HG03469 (cell line): ENCODE results near the gene SH2D2A.

Experiments
- ATAC-seq: cut with Tn5 transposase; IDR thresholded peaks from one replicate; pipeline ENCODE4 v1.9.1; 2021; ENCODE audit warnings: mild to moderate bottlenecking, moderate library complexity, moderate number of reproducible peaks; ENCODE audit not compliant: unreplicated experiment

Gene SH2D2A

DNA sequence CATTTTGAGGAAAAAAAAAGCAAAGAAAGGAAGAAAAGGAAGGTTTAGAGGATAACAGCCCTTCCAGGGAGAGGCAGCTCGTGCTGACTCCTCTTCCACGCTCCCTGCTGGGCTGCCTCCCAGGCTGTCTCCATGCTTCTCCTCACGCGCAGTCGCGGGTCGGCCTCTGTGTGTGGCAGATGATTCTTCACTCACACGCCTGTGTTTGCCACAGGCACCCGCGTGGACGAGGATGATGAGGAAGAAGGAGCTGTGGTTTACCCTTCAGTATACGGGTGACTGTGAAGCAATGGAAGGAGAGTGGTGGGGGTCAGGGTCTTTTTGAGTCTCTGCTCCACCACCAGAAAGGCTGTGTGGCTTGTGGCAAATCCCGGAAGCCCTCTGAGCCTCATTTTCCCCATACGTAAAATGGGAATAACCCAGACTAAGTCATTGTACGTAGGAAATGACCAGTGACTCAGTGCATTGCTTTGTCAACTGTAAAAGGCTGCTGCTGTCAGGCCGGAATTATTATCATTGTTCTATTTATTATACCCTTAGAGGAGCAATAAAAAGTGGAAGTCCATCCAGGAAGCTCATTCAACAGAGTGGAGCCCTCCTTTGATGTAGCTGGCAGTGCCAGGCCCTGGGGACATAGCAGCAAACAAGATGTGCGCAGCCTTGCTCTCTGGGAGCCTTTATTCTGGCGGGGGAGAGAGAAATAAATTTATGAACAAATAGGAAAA is 11.9 kb upstream of the SH2D2A start:
- ATAC-seq = no peak

- no peak for ATAC-seq
Observed at GRCh38 chr1:156826630-156827029, 10.0 kb upstream of the SH2D2A start.

DNA sequence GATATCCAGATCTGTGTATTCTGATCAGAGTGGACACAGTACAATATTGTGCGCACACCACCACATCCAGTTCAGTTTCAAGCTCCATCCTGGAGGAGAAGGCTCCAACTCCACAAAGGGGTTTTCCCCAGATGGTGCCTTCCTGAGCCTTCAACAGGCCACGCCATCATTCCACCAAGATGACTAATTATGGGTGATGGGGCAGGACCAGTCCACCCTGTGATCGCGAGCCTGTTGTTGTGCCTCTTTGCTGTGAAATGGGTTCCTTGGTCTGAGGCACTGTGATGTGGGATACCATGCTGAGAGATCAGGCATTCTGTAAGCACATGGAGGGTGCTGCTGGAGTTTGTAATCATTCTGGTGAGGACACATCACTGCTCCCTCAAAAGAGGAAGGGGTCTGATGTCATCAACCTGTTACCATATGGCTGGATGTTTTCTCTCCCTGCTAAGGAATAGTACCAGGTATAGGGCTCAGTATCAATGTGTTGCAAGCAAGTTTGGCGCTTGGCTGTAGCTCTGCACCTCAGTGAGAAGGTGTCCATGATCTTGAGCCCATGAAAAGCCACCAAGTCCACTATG is 6.7 kb upstream of the SH2D2A start:
- no peak for ATAC-seq

DNA sequence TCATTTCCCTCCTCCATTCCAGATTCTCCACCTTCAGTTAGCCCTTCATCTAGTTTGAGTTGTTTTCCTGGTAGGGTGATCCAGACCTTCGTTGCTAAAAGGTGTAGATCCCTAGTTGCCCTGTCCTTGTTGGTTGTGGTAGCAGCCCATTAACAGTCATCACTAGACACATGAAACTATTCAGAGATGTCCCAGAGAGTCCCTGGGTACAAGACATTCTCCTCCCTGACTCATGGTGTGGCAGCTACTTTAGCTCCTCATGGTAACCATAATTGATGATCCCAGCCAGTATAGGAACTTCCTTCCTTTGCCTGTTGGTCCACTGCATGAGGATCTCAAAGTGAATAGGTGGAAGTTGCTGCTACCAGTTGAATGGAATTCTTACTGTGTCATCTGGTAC is 6.0 kb upstream of the SH2D2A start:
- ATAC-seq = no peak

DNA sequence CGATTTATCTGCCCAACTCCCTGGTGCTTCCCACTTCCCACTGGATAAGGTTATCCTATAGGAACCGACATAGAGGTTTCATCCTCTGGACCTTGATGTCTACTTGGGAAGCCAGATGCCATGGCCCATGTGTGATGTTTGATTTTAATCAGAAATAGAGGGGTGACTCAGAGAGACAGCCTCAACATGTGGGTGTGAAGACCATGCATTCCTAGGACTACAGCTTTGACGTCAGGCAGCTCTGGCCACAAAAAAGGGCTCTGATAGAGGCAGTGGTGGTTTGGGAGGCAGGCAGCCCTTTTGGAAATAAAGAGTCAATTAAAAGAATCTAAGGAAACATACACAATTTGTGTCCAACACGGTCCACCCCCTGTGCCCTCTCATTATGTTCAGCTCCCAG is 5.2 kb upstream of the SH2D2A start:
- ATAC-seq = no peak

DNA sequence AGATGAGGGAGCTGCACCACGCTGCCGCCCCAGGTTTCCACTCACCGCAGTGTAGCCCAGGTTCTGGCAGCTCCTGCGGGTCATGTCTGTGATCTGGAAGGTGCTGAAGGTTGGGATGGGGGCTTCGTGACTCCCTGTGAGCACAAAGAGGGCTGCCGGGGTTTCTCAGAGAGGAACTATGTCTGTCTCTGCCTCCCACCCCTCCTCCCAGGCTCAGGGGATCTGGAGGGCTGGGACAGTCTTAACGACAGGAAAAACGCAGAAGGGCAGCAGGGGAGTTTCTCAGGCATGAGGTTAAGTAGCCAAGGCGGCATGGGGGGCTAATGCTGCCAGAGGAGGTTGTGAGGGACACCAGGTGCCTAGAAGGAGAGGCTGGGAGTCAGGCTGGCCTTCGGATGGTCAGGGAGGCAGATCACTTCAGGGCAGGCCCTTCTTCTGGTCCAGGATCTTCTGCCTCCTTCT is 656 bp downstream of the SH2D2A start:
- no peak for ATAC-seq

- ATAC-seq = no peak
Observed at GRCh38 chr1:156815307-156815826, 1.3 kb downstream of the SH2D2A start.

- ATAC-seq = no peak
Observed at GRCh38 chr1:156814571-156815260, 1.9 kb downstream of the SH2D2A start.

- no peak for ATAC-seq
Observed at GRCh38 chr1:156813750-156814570, 2.7 kb downstream of the SH2D2A start.

GRCh38 chr1:156813298-156813697 is 3.4 kb downstream of the SH2D2A start:
- ATAC-seq = no peak

- ATAC-seq = no peak
Observed at GRCh38 chr1:156812293-156812990, 4.2 kb downstream of the SH2D2A start.

- ATAC-seq = no peak
Observed at GRCh38 chr1:156811168-156811567, 5.5 kb downstream of the SH2D2A start.

DNA sequence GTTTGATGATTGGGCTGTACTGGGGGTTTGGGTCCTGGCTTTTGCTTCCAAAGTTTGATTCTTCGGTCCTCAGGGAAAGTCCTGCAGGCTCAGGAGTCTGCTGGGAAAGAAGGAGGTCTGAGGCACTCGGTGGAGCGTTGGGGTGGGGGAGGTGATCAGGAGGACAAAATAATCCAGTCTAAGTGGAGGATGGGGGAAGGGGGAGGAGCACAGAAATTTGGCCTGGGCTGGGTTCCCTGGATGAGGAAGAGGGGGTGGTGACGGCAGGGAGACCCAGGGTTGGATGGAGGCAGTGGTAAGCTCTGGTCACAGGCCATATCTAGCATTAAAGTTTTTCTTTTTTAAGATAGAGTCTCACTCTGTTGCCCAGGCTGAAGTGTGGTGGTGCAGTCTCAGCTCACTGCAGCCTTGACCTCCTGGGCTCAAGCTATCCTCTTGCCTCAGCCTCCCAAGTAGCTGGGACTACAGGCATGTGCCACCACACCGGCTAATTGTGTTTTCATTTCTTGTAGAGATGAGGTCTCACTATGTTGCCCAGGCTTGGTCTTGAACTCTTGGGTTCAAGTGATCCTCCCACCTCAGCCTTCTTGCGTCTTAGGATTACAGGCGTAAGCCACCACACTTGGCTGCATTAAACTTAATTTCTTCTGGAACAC is 6.8 kb downstream of the SH2D2A start:
- no peak for ATAC-seq

DNA sequence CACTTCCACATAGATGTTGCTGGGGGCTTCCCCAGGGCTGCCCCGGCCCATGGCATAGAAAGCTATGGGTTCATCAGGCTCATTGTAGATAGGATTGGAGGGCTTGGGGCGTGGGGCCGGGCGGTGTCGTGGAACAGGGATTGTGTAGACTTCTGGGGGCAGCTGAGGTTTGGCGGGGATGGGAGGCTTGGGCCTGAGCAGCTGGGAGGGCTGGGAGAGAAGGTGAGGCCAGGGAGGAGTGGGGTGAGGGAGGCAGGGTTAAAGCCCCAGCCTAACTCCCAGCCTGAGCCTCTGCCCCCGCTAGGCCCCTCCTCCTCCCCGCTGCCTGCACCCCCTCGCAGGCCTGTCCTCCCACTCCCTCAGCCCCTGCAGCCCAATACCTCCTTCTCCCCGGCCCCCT is 7.4 kb downstream of the SH2D2A start:
- no peak for ATAC-seq

- ATAC-seq = no peak
Observed at GRCh38 chr1:156808186-156809030, 8.2 kb downstream of the SH2D2A start.

DNA sequence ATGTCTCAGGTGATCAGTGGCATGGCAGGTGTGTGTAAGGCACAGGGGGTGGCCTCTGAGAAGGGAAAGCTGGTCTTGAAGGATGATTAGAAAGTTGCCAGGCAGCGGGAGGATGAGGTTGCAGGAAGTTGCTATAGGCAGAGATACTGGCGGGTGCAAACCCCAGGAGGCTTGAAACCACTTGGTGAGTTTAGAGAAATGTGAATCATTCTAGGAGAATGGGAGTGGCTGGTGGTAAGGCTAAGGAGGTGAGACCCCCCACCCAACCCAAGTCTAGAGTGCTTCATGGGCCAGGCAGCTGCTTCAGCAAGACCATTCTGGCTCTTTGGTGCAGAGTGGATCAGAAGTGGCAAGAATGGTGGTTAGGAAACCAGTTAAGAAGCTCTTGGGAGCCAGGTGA is 9.0 kb downstream of the SH2D2A start:
- ATAC-seq = no peak

- no peak for ATAC-seq
Observed at GRCh38 chr1:156806512-156807440, 9.9 kb downstream of the SH2D2A start.
